ENCODE data around the gene MOV10L1. TPM values are rescaled to one million over a fixed set of nuclear protein-coding genes. Genes with fewer than 3 reads are reported as not detected.

Gene MOV10L1
- total RNA-seq, 3 donors from 2014 or later = 0.16 to 0.44 (median 0.33) TPM

DNA sequence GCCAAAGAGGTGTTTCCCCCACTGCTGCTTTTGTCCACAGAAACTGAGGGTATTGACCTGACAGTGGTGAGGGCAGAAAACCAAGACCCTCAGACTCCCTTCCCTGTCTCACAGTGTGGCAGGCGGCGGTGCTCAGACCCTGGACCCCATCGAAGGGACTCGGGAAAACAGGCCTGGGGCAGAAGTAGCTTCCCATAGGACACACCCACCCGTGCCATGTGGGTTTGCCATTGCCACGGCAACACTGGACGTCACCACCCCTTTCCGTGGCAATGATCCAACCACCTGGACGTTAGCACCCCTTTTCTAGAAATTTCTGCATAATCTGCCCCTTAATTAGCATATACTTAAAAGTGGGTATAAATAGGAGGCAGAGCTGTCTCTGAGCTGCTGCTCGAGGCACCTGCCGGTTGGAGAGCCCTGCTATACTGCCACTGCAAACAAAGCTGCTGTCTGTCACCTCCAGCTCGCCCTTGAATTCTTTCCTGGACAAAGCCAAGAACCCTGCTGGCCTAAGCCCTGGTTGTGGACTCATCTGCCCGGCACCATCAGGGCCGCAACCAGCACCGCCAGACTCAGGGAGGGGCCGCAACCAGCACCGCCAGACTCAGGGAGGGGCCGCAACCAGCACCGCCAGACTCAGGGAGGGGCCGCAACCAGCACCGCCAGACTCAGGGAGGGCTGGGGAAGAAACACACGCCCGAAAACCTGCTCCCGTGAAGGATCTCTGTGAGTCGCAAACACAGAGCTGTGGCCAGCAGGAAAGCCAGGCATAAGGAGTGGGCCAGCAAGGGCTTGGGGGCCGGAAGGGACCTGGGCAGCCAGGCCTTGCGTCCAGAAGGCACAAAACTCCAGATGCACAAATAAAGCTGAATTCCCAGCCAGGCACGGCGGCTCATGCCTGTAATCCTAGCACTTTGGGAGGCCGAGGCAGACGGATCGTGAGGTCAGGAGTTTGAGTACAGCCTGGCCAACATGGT lies 15.0 kb upstream of the MOV10L1 start:
- DNase-seq (ENCODE audit: low spot score in 2 of 2) = no peak
- Histone ChIP-seq H3K9me3 (no peaks in the 10 kb centered on the region), H3K27ac (no peak overlapping the region), H3K27me3 (peaks cover 0 to 9% of the 10 kb centered on the region in 2 donors), H3K4me1 (no peaks in the 10 kb centered on the region), H3K36me3 (no peaks in the 10 kb centered on the region), H3K4me3 (no peak overlapping the region)
- intact Hi-C loops (cut with DNase I; ENCODE audit: low total_unique reads) = no loop called here
- TF ChIP-seq POLR2AphosphoS5 (IDR thresholded peaks at IDR 0.05) (no peak), POLR2A (IDR thresholded peaks at IDR 0.05) (no peak), CTCF (IDR thresholded peaks at IDR 0.05) (no peak)

DNA sequence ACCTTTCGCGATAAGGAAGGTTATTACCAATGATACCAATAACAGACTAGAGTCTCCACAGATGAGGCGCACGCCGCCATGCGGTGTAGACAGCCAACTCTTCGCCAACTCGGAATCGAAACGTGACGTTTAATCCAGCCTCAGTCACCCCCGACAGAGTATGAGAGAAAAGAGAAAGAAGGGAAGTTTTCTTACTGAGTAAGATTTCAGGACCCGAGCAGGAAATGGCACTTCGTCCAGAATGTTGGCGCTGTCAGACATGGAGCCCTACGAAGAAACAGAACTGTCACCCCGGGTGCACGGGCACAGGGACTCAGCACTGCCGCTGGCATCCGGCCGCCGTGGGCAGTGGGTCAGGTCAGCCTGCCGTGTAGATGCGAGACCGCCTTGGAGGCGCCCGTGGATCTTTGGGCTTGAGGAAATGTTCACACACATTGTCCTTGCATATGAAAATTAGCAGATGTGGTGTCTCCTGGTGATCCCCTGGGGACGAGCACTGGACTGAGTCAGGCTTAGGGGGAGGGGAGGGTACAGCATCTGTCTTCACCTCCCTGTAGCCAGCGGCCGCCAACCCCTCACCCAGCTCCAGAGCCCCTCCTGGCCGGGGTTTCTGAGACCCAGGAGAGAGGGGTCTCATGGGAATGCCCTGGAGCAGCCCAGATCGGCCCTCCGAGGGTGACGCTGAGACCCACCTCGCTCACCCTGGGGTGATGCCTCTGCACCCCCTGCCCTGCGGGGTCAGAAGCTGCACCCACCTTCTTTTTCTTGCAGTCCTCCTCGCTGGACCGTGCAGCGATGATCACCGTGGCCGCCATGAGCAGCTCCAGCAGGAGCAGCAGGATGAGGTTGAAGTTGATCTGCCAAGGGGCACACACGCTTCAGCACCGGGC lies 12.9 kb upstream of the MOV10L1 start:
- Histone ChIP-seq H3K4me3 (no peak overlapping the region), H3K4me1 (no peaks in the 10 kb centered on the region), H3K9me3 (no peaks in the 10 kb centered on the region), H3K36me3 (no peaks in the 10 kb centered on the region), H3K27ac (no peak overlapping the region), H3K27me3 (peaks cover 0 to 11% of the 10 kb centered on the region in 2 donors)
- no peak for DNase-seq (ENCODE audit: low spot score in 2 of 2)
- TF ChIP-seq POLR2A (IDR thresholded peaks at IDR 0.05) = no peak
- no peak for TF ChIP-seq POLR2AphosphoS5 (IDR thresholded peaks at IDR 0.05)
- TF ChIP-seq CTCF (IDR thresholded peaks at IDR 0.05) = no peak
- intact Hi-C loops (cut with DNase I; ENCODE audit: low total_unique reads) = no loop called here

DNA sequence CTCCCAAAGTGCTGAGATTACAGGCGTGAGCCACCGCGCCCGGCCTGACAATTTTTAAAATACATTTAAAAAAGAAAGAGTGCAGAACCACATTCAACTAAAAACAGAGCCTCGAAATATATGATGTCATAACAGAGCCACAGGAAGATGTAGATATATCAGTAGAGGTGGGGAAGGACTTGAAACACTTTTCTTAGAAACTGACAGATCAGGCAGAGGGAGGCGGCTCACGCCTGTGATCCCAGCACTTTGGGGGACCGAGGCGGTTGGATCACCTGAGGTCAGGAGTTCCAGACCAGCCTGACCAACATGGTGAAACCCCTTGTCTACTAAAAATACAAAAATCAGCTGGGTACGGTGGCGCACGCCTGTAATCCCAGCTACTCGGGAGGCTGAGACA lies 11.6 kb upstream of the MOV10L1 start:
- DNase-seq (ENCODE audit: low spot score in 2 of 2) = no peak
- H3K27me3 ChIP-seq = peaks cover 0 to 20% of the 10 kb centered on the region in 2 donors
- intact Hi-C loops (cut with DNase I; ENCODE audit: low total_unique reads) = no loop called here
- H3K9me3 ChIP-seq = no peaks in the 10 kb centered on the region
- H3K4me1 ChIP-seq = no peaks in the 10 kb centered on the region
- H3K27ac ChIP-seq = no peak overlapping the region
- TF ChIP-seq POLR2AphosphoS5 (IDR thresholded peaks at IDR 0.05) (no peak), POLR2A (IDR thresholded peaks at IDR 0.05) (no peak), CTCF (IDR thresholded peaks at IDR 0.05) (no peak)
- no peak overlapping the region for H3K4me3 ChIP-seq
- H3K36me3 ChIP-seq = no peaks in the 10 kb centered on the region

DNA sequence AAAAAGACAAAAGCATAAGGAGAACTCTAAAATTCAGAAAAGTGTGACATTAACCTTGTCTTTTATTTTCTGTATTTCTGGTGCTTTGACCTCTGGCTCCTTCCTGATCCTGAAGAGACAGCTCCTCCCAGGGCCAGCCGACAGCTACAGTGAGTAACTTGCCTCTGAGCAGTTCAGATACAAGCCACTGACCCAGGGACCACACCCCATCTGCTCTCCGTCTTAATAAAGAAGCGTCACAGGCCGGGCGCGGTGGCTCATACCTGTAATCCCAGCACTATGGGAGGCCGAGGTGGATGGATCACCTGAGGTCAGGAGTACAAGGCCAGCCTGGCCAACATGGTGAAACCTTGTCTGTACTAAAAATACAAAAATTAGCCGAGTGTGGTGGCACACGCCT lies 11.0 kb upstream of the MOV10L1 start:
- H3K4me1 ChIP-seq = no peaks in the 10 kb centered on the region
- DNase-seq (ENCODE audit: low spot score in 2 of 2) = no peak
- H3K36me3 ChIP-seq = no peaks in the 10 kb centered on the region
- TF ChIP-seq POLR2A (IDR thresholded peaks at IDR 0.05) = no peak
- TF ChIP-seq POLR2AphosphoS5 (IDR thresholded peaks at IDR 0.05) = no peak
- TF ChIP-seq CTCF (IDR thresholded peaks at IDR 0.05) = no peak
- peaks cover 0 to 25% of the 10 kb centered on the region in 2 donors for H3K27me3 ChIP-seq
- intact Hi-C loops (cut with DNase I; ENCODE audit: low total_unique reads) = no loop called here
- no peaks in the 10 kb centered on the region for H3K9me3 ChIP-seq
- no peak overlapping the region for H3K27ac ChIP-seq
- H3K4me3 ChIP-seq = no peak overlapping the region

Data from breast epithelium (tissue), 4 donors.